Smooth muscle cell of the coronary artery (primary cell): ENCODE results near the gene LIPM. TPM values are rescaled to one million over a fixed set of nuclear protein-coding genes. Genes with fewer than 3 reads are reported as not detected.

Source experiments
- total RNA-seq: library from RNA; depleted of rRNA; stranded (reverse); fragments of >200 nt; gene quantifications from 2 replicates; pipeline ENCODE4 v1.2.3, GENCODE V29; 2014; ENCODE audit warnings: low replicate concordance

LIPM gene
- not detected in 2 replicates for total RNA-seq

GRCh38 chr10:88802523-88803285, at the start of gene LIPM:
TSS of gene LIPM (plus strand) at chr10:88802730. CDS start at chr10:88802897, 167 bp downstream.

GRCh38 chr10:88759366-88760101, 43.0 kb upstream of the LIPM start, which contains the start of gene LIPN:
TSS of gene LIPN (plus strand) at chr10:88760020. CDS start at chr10:88761406, 1,386 bp downstream.

GRCh38 chr10:88851706-88852105, 49.2 kb downstream of the LIPM start, which contains the start of gene ANKRD22:
TSS of gene ANKRD22 (minus strand) at chr10:88851844. CDS start at chr10:88851607, 237 bp downstream.

Other genes with a start within 250 kb of the LIPM start
- 6.7 and 13.1 TPM in 2 replicates for gene RNLS, start 219.4 kb upstream of the LIPM start, total RNA-seq
- not detected in 2 replicates for gene LIPJ, start 216.0 kb upstream of the LIPM start, total RNA-seq
- not detected in 2 replicates for gene LIPF, start 138.3 kb upstream of the LIPM start, total RNA-seq
- gene LIPK, start 96.5 kb upstream of the LIPM start, total RNA-seq: not detected in 2 replicates
- gene LIPN, start 42.7 kb upstream of the LIPM start, total RNA-seq: not detected in 2 replicates
- gene ANKRD22, start 49.1 kb downstream of the LIPM start, total RNA-seq: not detected in 2 replicates
- 8.3 and 29.6 TPM in 2 replicates for gene STAMBPL1, start 77.5 kb downstream of the LIPM start, total RNA-seq
- gene ACTA2, start 150.0 kb downstream of the LIPM start, total RNA-seq: 131 and 480 TPM in 2 replicates
- gene FAS, start 188.1 kb downstream of the LIPM start, total RNA-seq: 60.1 and 108 TPM in 2 replicates